Cardiac muscle cell (in vitro differentiated cells and primary cell): ENCODE results near the gene GNAS. TPM values are rescaled to one million over a fixed set of nuclear protein-coding genes. Genes with fewer than 3 reads are reported as not detected.
A peak's percentile ranks its signal among the peaks of the same experiment; 100 is the strongest.

Experiments used
- DNase-seq, 2 donors: peaks; one replicate each; pipeline versions ENCODE4 v3.0.0 to v3.0.0-alpha.2; 2010 to 2017; ENCODE audit warnings: low read depth in 1 of 2, low spot score in 1 of 2
- H3K27ac ChIP-seq: fragments of 200-600 bp; sonication (generic); 2 replicates; pipeline ENCODE4 v1.5.1; 2016
- H3K27me3 ChIP-seq: fragments of 200-600 bp; sonication (generic); 2 replicates; pipeline ENCODE4 v1.6.0; 2016; ENCODE audit warnings: control low read depth
- H3K36me3 ChIP-seq: fragments of 200-600 bp; sonication (generic); 2 replicates; pipeline ENCODE4 v1.5.1; 2016; ENCODE audit warnings: control low read depth
- H3K4me1 ChIP-seq: fragments of 200-600 bp; sonication (generic); 2 replicates; pipeline ENCODE4 v1.8.1; 2017; ENCODE audit warnings: low read depth, mild to moderate bottlenecking, mixed run types
- H3K4me3 ChIP-seq: fragments of 200-600 bp; sonication (generic); 2 replicates; pipeline ENCODE4 v1.5.1; 2016; ENCODE audit warnings: mild to moderate bottlenecking
- H3K9me3 ChIP-seq: fragments of 200-600 bp; sonication (generic); 2 replicates; pipeline ENCODE4 v1.5.1; 2017; ENCODE audit warnings: low read depth, mild to moderate bottlenecking, control low read depth
- polyA plus RNA-seq: library from polyadenylated mRNA; unstranded; fragments of >200 nt; fragmentation: Nextera tagmentation; extraction: Ambion mirVana; gene quantifications from 2 replicates; pipeline ENCODE4 v1.2.1, GENCODE V29; 2016
- total RNA-seq: library from RNA; depleted of rRNA; stranded (reverse); fragments of >200 nt; gene quantifications from 2 replicates; pipeline ENCODE4 v1.2.3, GENCODE V29; 2016
- TF ChIP-seq, protein P1 (sequence below): IDR thresholded peaks from 2 replicates; pipeline ENCODE4 v1.5.1; 2012; ENCODE audit warnings: low read depth, mild to moderate bottlenecking, low read length

Gene GNAS
- total and polyA plus RNA-seq, 2 experiments from 2014 or later: 1,319 to 2,744 TPM

- peaks cover 45% of the 10 kb centered on the region for H3K36me3 ChIP-seq
- H3K4me1 ChIP-seq: peaks cover 56% of the 10 kb centered on the region
- H3K27me3 ChIP-seq: no peaks in the 10 kb centered on the region
- no peak for DNase-seq
- no peaks in the 10 kb centered on the region for H3K9me3 ChIP-seq
- peak overlapping the region; percentile 19 for H3K27ac ChIP-seq
- TF ChIP-seq, protein P1, sequence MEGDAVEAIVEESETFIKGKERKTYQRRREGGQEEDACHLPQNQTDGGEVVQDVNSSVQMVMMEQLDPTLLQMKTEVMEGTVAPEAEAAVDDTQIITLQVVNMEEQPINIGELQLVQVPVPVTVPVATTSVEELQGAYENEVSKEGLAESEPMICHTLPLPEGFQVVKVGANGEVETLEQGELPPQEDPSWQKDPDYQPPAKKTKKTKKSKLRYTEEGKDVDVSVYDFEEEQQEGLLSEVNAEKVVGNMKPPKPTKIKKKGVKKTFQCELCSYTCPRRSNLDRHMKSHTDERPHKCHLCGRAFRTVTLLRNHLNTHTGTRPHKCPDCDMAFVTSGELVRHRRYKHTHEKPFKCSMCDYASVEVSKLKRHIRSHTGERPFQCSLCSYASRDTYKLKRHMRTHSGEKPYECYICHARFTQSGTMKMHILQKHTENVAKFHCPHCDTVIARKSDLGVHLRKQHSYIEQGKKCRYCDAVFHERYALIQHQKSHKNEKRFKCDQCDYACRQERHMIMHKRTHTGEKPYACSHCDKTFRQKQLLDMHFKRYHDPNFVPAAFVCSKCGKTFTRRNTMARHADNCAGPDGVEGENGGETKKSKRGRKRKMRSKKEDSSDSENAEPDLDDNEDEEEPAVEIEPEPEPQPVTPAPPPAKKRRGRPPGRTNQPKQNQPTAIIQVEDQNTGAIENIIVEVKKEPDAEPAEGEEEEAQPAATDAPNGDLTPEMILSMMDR: no peak
- no peak overlapping the region for H3K4me3 ChIP-seq
Observed at GRCh38 chr20:58903614-58904013, 51.1 kb downstream of the GNAS start.

DNA sequence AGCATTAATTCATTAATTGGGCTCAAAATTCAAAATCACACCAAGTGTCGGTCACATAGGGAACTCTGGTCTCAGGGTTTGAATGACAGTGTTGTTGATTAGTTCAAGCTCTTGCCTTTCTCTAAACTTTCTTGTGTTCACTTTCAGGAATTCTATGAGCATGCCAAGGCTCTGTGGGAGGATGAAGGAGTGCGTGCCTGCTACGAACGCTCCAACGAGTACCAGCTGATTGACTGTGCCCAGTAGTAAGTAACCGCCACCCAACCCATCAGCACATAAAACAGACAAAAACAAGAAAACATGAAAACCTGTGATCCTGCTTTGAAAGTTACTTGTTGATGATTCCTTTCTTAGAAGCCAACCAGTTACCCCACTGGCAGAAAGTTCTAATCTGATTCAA, 52.7 kb downstream of the GNAS start:
- peak overlapping the region; percentile 92 for H3K27ac ChIP-seq
- peaks cover 61% of the 10 kb centered on the region for H3K36me3 ChIP-seq
- H3K4me3 ChIP-seq: no peak overlapping the region
- peaks cover 47% of the 10 kb centered on the region for H3K4me1 ChIP-seq
- no peaks in the 10 kb centered on the region for H3K9me3 ChIP-seq
- TF ChIP-seq, protein P1: no peak
- DNase-seq: no peak
- H3K27me3 ChIP-seq: no peaks in the 10 kb centered on the region

DNA sequence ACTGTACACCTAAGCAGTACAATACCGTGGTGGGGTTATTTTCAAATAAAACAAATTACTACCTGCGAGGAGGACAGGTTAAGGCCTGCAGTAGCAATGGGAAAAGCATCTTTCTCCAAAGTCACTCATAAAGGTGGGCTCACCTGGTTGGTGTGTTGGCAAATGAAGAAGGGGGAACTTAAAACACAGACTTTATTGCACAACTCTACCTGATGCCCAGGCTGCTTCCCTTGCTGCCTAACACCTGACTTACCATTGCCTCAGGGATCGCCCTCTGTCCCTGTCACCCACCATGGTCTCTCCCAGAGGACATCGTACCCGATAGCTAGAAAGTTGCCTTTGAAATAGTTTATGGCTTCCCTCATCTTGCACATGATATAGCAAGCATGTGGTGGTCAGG, 53.6 kb downstream of the GNAS start:
- H3K27me3 ChIP-seq: no peaks in the 10 kb centered on the region
- no peak for DNase-seq
- peaks cover 38% of the 10 kb centered on the region for H3K4me1 ChIP-seq
- H3K27ac ChIP-seq: peak overlapping the region; percentile 92
- H3K36me3 ChIP-seq: peaks cover 70% of the 10 kb centered on the region
- TF ChIP-seq, protein P1: no peak
- no peak overlapping the region for H3K4me3 ChIP-seq
- H3K9me3 ChIP-seq: no peaks in the 10 kb centered on the region

GRCh38 chr20:58906894-58907293, 54.4 kb downstream of the GNAS start:
- Histone ChIP-seq H3K9me3 (no peaks in the 10 kb centered on the region), H3K4me3 (no peak overlapping the region), H3K27me3 (no peaks in the 10 kb centered on the region), H3K36me3 (peaks cover 76% of the 10 kb centered on the region), H3K27ac (peak overlapping the region; percentile 92), H3K4me1 (peaks cover 30% of the 10 kb centered on the region)
- peak in 1 of 2 donors; percentile 50 for DNase-seq
- TF ChIP-seq, protein P1: no peak

DNA sequence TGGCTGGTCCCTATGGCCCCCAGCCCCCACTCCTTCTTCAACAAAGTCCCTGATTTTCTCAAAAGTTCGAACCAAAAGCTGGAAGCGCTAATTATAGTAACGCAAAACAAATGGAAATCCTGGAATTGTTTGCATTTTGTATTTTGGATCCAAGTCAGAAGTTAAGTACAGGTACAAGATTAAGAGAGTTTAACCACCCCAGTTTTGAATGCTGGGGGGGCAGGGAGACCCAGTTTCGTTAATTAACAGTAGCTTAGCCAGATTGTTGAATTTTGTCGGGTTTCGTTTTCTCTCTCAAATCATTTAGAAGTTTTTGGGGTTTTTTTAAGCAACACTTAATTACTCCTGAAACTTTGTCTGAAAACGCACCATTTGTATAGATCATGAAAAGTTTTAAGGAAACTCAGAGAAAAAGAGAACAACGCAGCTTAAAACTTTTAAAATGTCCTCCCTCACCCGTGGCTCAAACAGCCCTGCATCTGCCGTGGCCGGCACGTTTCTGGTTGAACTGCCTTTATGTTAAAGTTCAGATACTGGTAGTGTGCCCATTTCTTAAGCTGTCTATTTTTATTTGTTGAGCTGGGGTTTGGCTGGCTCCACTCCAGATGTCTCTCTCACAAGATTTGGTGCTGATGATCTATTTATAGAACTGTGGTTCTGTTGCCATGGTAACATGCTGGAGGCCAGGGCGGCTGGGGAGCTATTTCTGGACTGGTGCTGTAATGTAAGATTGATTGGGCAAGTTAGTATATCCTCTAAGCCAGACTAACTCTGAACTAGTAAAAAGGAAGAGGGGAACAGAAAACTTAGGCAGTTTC, 55.0 kb downstream of the GNAS start:
- peak overlapping the region; percentile 92 for H3K27ac ChIP-seq
- peaks cover 76% of the 10 kb centered on the region for H3K36me3 ChIP-seq
- H3K27me3 ChIP-seq: no peaks in the 10 kb centered on the region
- TF ChIP-seq, protein P1: no peak
- DNase-seq: peak; percentile 98 to 99
- peak overlapping the region; percentile 25 for H3K4me3 ChIP-seq
- H3K9me3 ChIP-seq: no peaks in the 10 kb centered on the region
- peaks cover 25% of the 10 kb centered on the region for H3K4me1 ChIP-seq
